HG03139 (cell line): ENCODE measurements around the gene SULT1A2.
"Not testable (repeated sequence)": the region's sequence is repeated elsewhere in the genome, so short reads cannot be mapped to it uniquely, and the experiment has no call there.

ENCODE experiments used
- ATAC-seq: cut with Tn5 transposase; IDR thresholded peaks from one replicate; pipeline ENCODE4 v1.9.1; 2021; ENCODE audit not compliant: unreplicated experiment

The SULT1A2 gene

GRCh38 chr16:28561557-28562187 is 35.2 kb downstream of the SULT1A2 start:
- ATAC-seq = no peak

GRCh38 chr16:28558456-28558855 is 38.4 kb downstream of the SULT1A2 start:
- no peak for ATAC-seq

- ATAC-seq = no peak
These were observed 39.9 kb downstream of the SULT1A2 start for GRCh38 chr16:28556914-28557320.

- ATAC-seq = no peak
These were observed 41.3 kb downstream of the SULT1A2 start for GRCh38 chr16:28555561-28555960.

GRCh38 chr16:28554634-28555423 is 42.0 kb downstream of the SULT1A2 start:
- ATAC-seq = no peak

- ATAC-seq = peak; percentile 76
These were observed 42.8 kb downstream of the SULT1A2 start, which contains the start of gene SGF29 for GRCh38 chr16:28553776-28554633. SGF29 (plus strand) TSS chr16:28553920; CDS start chr16:28581070, 27,150 bp downstream.

GRCh38 chr16:28549301-28549899 is 47.5 kb downstream of the SULT1A2 start:
- no peak for ATAC-seq

GRCh38 chr16:28548306-28548802 is 48.5 kb downstream of the SULT1A2 start:
- no peak for ATAC-seq

- no peak for ATAC-seq
These were observed 50.2 kb downstream of the SULT1A2 start for GRCh38 chr16:28546626-28547025.

- ATAC-seq = not testable (repeated sequence)
These were observed 50.9 kb downstream of the SULT1A2 start for GRCh38 chr16:28545964-28546363.

- ATAC-seq = no peak
These were observed 51.9 kb downstream of the SULT1A2 start for GRCh38 chr16:28544998-28545397.

GRCh38 chr16:28543072-28543471 is 53.8 kb downstream of the SULT1A2 start:
- ATAC-seq = no peak

GRCh38 chr16:28542646-28543045 is 54.2 kb downstream of the SULT1A2 start:
- no peak for ATAC-seq
